ENCODE data around the gene NDUFS8. TPM values are rescaled to one million over a fixed set of nuclear protein-coding genes. Genes with fewer than 3 reads are reported as not detected.

NDUFS8 gene
- total RNA-seq, 1 donor from 2014 or later: 93.7 TPM

DNA sequence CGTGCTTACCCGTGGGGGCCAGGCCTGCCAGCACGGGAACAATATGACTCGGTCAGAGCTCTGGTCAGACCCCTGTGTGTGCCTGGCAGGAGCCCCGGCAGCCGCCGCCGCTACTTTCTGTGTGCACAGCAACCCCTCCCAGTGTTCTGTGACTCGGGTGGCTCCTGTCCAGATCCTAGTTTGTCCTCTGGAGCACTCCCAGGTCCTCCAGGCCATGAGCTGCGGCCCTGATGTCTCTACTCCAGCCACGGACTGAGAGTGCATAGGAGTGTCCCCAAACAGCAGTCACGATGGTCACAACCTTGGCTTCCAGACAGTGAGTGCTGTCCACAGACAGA, 3.2 kb downstream of the NDUFS8 start:
- intact Hi-C loops (cut with micrococcal nuclease): loop anchor here (5.0 kb wide), 1 partner anchor 339 kb away; no protein-coding TSS in a partner anchor
- peaks cover 16% of the 10 kb centered on the region for H3K36me3 Mint-ChIP-seq (ENCODE audit: low read depth)
- H3K4me1 Mint-ChIP-seq: peaks cover 36% of the 10 kb centered on the region
- H3K9me3 Mint-ChIP-seq: no peaks in the 10 kb centered on the region
- no peak overlapping the region for H3K4me3 Mint-ChIP-seq
- ATAC-seq (ENCODE audit: low read depth): no peak
- POLR2A ChIA-PET: interaction anchor here (0.8 kb wide), 2 partner anchors 12 to 87 kb away, joined by 3 read pairs; no protein-coding TSS in a partner anchor
- TF ChIP-seq, protein P1, sequence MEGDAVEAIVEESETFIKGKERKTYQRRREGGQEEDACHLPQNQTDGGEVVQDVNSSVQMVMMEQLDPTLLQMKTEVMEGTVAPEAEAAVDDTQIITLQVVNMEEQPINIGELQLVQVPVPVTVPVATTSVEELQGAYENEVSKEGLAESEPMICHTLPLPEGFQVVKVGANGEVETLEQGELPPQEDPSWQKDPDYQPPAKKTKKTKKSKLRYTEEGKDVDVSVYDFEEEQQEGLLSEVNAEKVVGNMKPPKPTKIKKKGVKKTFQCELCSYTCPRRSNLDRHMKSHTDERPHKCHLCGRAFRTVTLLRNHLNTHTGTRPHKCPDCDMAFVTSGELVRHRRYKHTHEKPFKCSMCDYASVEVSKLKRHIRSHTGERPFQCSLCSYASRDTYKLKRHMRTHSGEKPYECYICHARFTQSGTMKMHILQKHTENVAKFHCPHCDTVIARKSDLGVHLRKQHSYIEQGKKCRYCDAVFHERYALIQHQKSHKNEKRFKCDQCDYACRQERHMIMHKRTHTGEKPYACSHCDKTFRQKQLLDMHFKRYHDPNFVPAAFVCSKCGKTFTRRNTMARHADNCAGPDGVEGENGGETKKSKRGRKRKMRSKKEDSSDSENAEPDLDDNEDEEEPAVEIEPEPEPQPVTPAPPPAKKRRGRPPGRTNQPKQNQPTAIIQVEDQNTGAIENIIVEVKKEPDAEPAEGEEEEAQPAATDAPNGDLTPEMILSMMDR (IDR thresholded peaks at IDR 0.05): no peak
- DNase-seq: no peak
- H3K27me3 Mint-ChIP-seq: no peaks in the 10 kb centered on the region
- H3K27ac Mint-ChIP-seq: no peak overlapping the region
- CTCF ChIA-PET: no interaction called here

DNA sequence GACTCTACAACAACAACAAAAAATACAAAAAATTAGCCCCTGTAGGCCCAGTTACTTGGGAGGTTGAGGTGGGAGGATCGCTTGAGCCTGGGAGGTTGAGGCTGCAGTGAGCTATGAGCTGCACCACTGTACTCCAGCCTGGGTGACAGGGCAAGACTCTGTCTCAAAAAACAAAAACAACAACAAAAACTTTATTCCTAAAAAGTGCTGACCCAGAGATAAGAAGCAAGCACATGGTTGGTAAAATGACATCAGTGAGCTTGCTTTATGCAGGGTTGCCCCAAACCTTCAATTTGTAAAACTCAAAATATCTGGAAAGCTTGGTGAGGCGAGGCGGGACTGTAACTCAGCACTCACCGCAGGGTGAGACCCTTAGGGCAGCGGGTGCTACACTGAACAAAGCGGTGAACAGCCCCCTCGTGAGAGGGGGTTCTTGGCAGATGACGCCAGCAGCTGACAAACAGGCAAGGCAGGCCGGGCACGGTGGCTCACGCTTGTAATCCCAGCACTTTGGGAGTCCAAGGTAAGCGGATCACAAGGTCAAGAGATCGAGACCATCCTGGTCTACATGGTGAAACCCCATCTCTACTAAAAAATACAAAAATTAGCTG, 4.9 kb downstream of the NDUFS8 start:
- Mint-ChIP-seq H3K27me3 (no peaks in the 10 kb centered on the region), H3K9me3 (no peaks in the 10 kb centered on the region), H3K4me3 (no peak overlapping the region), H3K27ac (no peak overlapping the region), H3K36me3 (ENCODE audit: low read depth) (peaks cover 14% of the 10 kb centered on the region), H3K4me1 (peaks cover 41% of the 10 kb centered on the region)
- intact Hi-C loops (cut with micrococcal nuclease): no loop called here
- TF ChIP-seq, protein P1 (IDR thresholded peaks at IDR 0.05): no peak
- POLR2A ChIA-PET: interaction anchor here (0.7 kb wide), 1 partner anchor 10 kb away, joined by 3 read pairs; no protein-coding TSS in a partner anchor
- CTCF ChIA-PET: no interaction called here
- ATAC-seq (ENCODE audit: low read depth) (no peak), DNase-seq (no peak)

DNA sequence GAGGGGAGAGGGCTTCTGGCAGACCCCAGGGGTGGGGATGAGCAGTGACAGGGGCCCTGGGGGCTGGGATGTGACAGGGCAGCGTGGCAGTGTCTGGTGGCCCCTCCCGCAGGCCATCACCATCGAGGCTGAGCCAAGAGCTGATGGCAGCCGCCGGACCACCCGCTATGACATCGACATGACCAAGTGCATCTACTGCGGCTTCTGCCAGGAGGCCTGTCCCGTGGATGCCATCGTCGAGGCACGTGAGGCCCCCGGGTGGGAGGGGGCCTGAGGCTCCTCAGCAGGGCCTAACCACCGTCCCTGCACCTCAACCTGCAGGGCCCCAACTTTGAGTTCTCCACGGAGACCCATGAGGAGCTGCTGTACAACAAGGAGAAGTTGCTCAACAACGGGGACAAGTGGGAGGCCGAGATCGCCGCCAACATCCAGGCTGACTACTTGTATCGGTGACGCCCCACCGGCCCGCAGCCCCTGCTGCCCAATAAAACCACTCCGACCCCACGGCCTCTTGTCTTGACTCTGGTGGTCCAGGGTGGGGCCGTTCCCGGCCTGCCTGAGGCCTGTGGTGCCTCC, 5.7 kb downstream of the NDUFS8 start:
- intact Hi-C loops (cut with micrococcal nuclease): no loop called here
- ATAC-seq (ENCODE audit: low read depth) (no peak), DNase-seq (no peak)
- Mint-ChIP-seq H3K36me3 (ENCODE audit: low read depth) (peaks cover 14% of the 10 kb centered on the region), H3K27me3 (no peaks in the 10 kb centered on the region), H3K27ac (no peak overlapping the region), H3K9me3 (no peaks in the 10 kb centered on the region), H3K4me1 (peaks cover 39% of the 10 kb centered on the region), H3K4me3 (no peak overlapping the region)
- TF ChIP-seq, protein P1 (IDR thresholded peaks at IDR 0.05): no peak
- ChIA-PET CTCF (no interaction called here), POLR2A (interaction anchor here (0.7 kb wide), 1 partner anchor 9 kb away, joined by 3 read pairs; no protein-coding TSS in a partner anchor)

DNA sequence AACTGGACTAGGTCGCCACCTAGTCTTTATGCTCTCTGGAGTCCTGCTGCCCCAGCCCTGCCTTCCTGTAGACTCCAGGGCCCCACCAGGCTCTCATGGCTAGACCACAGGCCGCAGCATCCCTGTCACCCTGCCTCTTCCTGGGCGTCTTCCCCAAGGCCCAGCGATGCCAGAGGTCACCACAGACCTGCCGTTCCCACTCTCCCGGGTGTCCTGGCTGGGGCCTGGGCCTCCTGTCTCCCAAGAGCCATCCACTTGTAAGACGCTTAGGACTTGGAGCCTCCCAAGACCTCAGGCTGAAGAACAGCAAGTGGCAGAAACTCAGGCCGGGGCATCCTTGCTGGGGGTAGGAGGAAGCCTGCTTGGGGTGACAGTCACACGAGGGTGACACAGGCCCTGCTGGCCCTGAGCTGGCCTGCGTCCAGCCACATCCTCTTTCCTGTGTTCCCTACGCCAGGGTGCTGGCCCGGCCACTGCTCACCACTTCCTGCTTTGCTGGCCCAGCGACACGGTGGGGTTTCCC, 6.3 kb downstream of the NDUFS8 start:
- ChIA-PET POLR2A (interaction anchor here (0.6 kb wide), 1 partner anchor 10 kb away, joined by 3 read pairs; no protein-coding TSS in a partner anchor), CTCF (interaction anchor here (1.1 kb wide), 1 partner anchor 169 kb away, joined by 3 read pairs; no protein-coding TSS in a partner anchor)
- H3K4me1 Mint-ChIP-seq: peaks cover 38% of the 10 kb centered on the region
- H3K27me3 Mint-ChIP-seq: no peaks in the 10 kb centered on the region
- H3K9me3 Mint-ChIP-seq: no peaks in the 10 kb centered on the region
- no peak overlapping the region for H3K4me3 Mint-ChIP-seq
- TF ChIP-seq, protein P1 (IDR thresholded peaks at IDR 0.05): no peak
- intact Hi-C loops (cut with micrococcal nuclease): no loop called here
- ATAC-seq (ENCODE audit: low read depth) (no peak), DNase-seq (no peak)
- H3K36me3 Mint-ChIP-seq (ENCODE audit: low read depth): peaks cover 17% of the 10 kb centered on the region
- peak overlapping the region; percentile 73 for H3K27ac Mint-ChIP-seq

Data from activated B cell treated with CpG ODN at 0.5 μM for 24 hours (primary cell).